Kasumi-1 (cell line): ENCODE measurements around the gene TMEM95.
"Not testable (repeated sequence)": the region's sequence is repeated elsewhere in the genome, so short reads cannot be mapped to it uniquely, and the experiment has no call there.

Experiments
- DNase-seq, 2 experiments: peaks; one replicate each; lab custom pipeline; 2025; lab: John Stamatoyannopoulos, UW

Gene TMEM95

GRCh38 chr17:7346761-7347614 is 8.0 kb upstream of the TMEM95 start:
- no peak for DNase-seq

DNA sequence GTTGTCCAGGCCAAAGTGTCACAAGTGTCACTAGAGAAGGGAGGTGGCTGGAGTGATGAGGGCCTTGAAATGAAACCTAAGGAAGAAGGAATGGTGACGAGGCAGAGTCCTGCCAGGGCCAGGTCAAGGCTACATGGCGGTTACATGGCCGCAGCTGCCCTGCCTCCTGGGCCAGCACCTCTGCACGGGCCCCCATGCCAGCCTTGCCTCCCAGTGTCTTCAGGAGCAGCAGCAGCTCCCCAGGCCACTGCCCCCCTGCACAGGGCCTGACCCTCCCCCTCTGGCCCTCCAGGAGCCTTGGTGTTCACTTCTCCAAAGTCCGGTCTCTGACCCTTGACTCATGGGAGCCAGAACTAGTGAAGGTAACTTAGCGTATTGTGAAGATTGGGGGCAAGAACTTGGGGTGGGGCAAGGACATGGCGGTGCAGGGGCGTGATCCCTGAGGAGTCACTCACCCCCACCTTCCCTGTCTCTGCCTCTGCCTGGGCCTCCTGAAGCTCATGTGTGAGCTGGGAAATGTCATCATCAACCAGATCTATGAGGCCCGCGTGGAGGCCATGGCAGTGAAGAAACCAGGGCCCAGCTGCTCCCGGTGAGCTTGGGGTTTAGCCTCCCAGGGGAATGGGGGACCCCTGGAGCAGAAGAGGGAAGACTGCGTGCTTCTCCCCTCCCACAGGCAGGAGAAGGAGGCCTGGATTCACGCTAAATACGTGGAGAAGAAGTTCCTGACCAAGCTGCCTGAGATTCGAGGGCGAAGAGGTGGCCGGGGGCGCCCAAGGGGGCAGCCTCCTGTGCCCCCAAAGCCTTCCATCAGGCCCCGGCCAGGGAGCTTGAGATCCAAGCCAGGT is 7.1 kb upstream of the TMEM95 start:
- DNase-seq, result no peak

GRCh38 chr17:7348478-7349242 is 6.3 kb upstream of the TMEM95 start:
- DNase-seq, result no peak

GRCh38 chr17:7351665-7352502 is 3.1 kb upstream of the TMEM95 start, which contains the start of gene KCTD11:
Gene KCTD11 (plus strand): TSS chr17:7352162.
- peak in 1 of 2 experiments; percentile 5 for DNase-seq

- no peak for DNase-seq
Observed at GRCh38 chr17:7352503-7352889, 2.5 kb upstream of the TMEM95 start.

DNA sequence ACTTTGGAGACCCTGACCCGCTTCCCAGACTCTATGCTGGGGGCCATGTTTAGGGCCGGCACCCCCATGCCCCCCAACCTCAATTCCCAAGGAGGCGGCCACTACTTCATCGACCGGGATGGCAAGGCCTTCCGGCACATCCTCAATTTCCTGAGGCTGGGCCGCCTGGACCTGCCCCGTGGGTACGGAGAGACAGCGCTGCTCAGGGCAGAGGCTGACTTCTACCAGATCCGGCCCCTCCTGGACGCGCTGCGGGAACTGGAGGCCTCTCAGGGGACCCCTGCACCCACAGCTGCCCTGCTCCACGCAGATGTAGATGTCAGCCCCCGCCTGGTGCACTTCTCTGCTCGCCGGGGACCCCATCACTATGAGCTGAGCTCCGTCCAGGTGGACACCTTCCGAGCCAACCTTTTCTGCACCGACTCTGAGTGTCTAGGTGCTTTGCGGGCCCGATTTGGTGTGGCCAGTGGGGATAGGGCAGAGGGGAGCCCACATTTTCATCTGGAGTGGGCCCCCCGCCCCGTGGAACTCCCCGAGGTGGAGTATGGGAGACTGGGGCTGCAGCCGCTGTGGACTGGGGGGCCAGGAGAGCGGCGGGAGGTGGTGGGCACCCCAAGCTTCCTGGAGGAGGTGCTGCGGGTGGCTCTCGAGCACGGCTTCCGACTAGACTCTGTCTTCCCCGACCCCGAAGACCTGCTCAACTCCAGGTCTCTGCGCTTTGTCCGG is 1.9 kb upstream of the TMEM95 start:
- DNase-seq, result no peak

GRCh38 chr17:7354262-7354843 is 603 bp upstream of the TMEM95 start:
- no peak for DNase-seq

DNA sequence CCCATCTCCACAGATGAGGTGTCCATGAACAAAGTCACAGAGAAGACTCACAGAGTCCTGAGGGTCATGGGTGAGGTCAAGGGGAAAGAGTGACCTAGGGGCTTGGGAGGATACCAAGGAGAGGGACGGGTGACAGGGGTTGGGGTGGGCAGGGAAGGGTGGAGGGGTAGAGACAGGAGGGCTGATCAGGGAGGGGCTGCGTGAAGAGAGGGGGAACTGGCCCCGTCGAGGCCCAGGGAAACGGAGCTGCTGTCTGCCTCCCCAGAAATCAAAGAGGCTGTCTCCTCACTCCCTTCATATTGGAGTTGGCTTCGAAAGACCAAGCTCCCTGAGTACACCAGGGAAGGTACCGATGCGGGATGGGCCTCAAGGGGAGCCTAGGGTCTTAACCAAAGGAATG is 617 bp downstream of the TMEM95 start:
- DNase-seq, result no peak

- peak; percentile 18 to 40 for DNase-seq
Observed at GRCh38 chr17:7356072-7356549, 1.2 kb downstream of the TMEM95 start.

DNA sequence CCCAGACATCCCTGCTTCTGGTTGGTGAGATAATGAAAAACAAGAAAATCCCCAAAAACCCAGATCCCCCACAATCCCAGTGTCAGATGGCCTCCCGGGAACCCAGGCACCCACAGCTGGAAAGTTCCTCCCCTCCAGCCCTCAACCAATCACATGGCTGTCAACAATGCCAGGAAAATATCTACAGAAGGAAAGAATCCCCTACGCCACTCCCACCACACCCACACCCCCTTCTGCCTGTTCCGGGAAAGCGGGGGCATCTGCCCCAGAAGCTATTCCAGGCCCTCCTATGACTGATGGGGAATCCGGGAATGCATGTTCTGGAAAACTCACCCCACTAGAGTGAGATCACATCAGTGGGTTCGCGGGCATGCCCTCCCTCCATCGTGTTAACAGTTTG is 1.8 kb downstream of the TMEM95 start:
- no peak for DNase-seq

DNA sequence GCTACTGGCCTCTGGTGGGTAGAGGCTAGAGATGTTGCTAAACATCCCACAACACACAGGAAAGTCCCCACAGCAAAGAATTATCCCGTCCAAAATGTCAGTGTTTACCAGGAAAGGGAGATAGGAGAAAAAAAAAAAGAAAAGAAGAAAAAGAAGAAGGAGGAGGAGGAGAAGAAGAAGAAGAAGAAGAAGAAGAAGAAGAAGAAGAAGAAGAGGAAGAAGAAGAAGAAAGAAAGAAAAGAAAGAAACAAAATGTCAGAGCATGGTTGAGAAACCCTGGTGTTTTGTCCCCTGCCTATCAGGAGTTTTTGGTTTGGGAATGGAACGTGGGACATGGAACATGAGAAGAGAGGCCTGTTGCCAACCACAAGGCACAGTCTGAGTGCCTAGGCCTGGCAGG is 2.4 kb downstream of the TMEM95 start:
- no peak for DNase-seq

GRCh38 chr17:7361906-7362305 is 7.0 kb downstream of the TMEM95 start:
- no peak for DNase-seq

DNA sequence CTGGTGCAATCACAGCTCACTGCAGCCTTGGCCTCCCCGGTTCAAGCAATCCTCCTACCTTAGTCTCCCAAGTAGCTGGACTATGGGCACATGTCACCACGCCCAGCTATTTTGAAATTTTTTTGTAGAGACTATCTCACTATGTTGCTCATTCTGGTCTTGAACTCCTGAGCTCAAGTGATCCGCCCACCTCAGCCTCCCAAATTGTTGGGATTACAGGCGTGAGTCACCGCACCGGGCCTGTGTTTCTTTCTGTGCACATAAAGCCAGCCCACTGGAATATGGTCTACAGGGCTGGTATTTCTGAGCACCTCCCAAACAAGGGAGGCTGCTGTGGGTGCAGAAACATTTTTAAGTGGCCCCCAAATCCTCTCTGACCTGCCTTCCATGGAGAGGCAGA is 8.4 kb downstream of the TMEM95 start:
- DNase-seq, result no peak

GRCh38 chr17:7365963-7366362 is 11.0 kb downstream of the TMEM95 start:
- not testable (repeated sequence) for DNase-seq

GRCh38 chr17:7367083-7367482 is 12.1 kb downstream of the TMEM95 start:
- DNase-seq, result no peak

GRCh38 chr17:7367918-7368598 is 13.1 kb downstream of the TMEM95 start:
- no peak for DNase-seq

DNA sequence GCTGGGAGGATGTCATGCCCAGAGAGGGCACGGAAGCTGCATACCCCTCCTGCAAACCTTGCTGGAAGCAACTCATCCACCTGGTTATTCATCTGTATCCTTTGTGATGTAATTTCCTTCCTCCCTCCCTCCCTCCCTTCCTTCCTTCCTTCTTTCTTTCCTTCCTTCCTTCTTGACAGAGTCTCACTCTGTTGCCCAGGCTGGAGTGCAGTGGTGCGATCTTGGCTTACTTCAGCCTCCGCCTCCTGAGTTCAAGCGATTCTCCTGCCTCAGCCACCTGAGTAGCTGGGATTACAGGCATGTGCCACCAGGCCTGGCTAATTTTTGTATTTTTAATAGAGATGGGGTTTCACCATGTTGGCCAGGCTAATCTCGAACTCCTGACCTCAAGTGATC is 13.6 kb downstream of the TMEM95 start:
- DNase-seq, result not testable (repeated sequence)

DNA sequence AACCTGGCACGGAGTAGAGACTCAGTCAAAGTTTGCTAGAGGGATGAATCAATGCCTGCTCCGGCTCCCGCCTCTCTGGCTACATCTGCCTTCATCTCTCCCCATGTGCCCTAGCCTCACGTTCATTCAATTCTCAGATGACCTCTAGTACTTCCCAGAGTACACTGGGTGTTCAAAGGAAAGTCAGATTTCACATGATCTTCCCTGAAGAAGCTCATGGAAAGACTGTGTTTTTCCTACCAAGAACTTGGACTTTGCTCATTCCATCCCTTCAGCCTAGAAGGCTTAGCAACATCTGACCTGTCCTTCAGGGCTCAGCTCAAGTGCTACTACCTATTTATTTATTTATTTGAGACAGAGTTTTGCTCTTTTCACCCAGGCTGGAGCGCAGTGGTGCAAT is 14.9 kb downstream of the TMEM95 start:
- DNase-seq, result no peak

- DNase-seq, result no peak
Observed at GRCh38 chr17:7370853-7371252, 15.9 kb downstream of the TMEM95 start.

DNA sequence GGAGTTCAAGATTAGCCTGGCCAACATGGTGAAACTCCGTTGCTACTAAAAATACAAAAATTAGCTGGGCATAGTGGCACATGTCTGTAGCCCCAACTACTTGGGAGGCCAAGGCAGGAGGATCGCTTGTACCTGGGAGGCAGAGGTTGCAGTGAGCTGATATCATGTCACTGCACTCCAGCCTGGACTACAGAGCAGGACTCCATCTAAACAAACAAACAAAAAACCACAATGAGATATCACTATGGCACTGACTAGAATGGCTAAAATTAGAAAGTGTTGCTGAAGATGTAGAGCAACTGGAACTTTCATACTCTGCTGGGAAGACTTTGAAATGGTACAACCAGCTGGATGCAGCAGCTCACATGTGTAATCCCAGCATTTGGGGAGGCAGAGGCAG is 19.4 kb downstream of the TMEM95 start:
- no peak for DNase-seq
